Effector CD8-positive, alpha-beta T cell (primary cell): Measurements from ENCODE around the gene SRSF4.
"Not testable (repeated sequence)": the region's sequence is repeated elsewhere in the genome, so short reads cannot be mapped to it uniquely, and the experiment has no call there.

ENCODE experiments used
- DNase-seq: peaks from one replicate; lab custom pipeline; 2025; lab: John Stamatoyannopoulos, UW

The SRSF4 gene

DNA sequence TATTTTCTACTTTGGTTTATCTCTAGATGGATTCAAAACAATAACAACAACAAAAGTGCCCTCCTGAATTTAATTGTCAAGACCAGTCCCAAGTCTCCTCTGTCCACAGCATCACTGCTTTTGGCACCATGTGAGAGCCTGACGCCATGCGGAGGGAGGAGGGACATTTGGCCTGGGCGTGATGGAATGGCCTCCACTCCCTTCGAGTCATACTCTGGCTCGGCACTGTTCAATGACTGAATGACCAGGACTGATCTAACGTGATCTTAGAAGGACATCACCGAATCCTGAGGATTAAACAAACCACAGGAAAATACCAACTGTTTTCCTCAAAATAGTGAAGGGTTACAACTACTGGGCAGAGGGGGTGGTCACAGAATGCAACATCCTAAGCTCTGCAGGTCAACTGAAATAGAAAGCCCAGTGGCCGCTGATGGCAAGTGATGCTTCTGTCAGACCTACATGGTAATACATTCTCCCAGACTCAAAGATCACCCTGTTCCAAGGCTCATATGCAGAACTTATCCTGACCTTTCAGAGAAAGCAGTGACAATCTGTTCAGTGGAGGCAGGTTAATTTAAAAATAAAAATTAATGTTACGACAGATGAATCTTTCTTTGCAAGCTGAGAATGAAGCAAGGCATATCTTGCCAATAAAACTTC, 19.1 kb downstream of the SRSF4 start:
- DNase-seq: no peak

GRCh38 chr1:29162025-29162424, 19.7 kb downstream of the SRSF4 start:
- no peak for DNase-seq

DNA sequence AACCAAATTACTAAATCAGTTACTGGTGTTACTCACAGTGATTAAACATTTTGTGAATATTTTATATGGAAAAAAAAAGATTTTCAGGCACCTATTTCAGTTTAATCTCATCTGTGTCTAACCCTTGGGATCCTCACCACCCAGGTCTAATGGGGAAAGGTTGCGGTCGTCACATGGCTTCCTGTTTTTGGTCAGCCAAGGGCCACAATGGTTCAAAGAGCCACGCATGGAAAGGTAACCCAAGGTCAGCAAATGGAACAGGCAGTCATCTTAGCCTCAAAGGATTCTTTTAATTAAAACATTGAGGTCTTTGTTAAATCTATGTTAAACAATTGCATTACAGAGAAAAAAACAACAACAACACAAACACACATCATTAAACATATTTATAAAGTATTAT, 21.9 kb downstream of the SRSF4 start:
- DNase-seq: no peak

- DNase-seq: no peak
Measured at GRCh38 chr1:29157269-29157601, 24.5 kb downstream of the SRSF4 start.

DNA sequence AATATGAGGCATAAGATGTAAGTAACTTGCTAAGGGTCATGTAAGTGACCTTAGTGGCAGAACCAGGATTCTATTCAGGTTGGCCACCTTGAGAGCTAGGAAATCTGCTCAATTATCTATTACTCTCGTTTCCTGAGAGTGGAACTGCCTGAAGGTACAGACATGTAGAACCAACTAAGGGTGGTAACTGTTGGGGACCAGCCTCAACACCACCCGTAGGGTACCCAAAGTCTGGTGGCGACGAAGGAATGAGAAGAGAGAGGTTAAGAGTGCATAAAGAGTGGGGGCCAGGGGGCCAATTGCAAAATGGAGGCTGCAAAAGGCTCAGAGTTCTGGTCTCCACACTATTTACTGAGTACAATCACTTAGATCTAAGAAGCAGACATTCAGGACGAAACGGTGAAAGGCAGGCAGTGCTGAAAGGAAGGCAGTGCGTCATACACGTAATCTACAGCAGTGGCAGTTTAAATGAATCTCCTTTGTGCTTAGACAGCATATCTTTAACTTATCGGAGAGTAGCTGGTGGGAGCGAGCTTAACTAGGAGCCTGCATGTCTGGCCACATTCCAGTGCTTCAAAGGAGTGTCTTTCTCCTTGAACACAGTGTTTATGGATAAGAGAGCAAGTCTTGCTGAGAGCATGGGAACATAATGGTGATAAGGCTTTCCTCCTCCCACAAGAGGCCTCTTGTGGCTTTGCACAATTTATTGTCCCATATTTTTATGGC, 25.0 kb downstream of the SRSF4 start:
- DNase-seq: no peak

DNA sequence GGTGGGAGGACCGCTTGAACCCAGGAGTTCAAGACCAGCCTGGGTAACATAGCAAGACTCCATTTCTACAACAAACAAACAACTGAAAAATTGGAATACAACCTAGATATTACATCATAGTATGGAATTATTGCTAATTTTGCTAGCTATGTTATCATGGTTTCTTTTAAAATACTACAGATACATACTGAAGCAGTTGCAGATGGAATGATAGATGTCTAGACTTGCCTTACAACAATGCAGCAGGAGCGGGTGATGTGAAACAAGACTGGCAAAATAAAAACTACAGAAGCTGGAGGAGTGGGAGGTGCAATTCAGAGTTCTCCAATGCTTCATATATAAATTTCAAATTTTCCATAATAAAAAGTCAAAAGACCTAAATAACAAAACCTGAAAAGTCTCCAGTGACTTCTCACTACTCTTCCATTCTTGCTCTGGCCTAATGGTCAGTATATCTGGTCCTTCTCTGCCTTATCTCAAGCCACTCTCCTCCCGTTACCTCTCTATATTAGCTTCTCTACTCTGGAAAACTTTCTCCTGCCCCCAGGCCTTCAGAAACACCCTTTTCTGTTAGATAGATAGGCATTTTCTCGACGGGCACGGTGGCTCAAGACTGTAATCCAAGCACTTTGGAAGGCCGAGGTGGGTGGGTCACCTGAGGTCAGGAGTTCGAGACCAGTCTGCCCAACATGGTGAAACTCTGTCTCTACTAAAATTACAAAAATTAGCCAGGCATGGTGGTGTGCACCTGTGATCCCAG, 29.5 kb downstream of the SRSF4 start:
- no peak for DNase-seq

DNA sequence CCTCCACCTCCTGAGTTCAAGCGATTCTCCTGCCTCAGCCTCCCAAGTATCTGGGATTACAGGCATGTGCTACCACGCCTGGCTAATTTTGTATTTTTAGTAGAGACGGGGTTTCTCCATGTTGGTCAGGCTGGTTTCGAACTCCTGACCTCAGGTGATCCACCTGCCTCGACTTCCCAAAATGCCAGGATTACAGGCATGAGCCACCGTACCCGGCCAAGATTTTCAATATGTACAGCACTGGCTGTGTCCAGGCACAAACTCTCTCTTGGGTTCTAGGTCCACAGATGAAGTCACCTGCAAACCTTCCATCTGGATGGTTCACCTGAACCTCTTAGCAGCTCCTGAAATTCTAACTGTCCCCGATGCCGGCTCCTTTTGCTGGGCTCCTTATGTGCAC, 31.4 kb downstream of the SRSF4 start:
- DNase-seq: not testable (repeated sequence)

DNA sequence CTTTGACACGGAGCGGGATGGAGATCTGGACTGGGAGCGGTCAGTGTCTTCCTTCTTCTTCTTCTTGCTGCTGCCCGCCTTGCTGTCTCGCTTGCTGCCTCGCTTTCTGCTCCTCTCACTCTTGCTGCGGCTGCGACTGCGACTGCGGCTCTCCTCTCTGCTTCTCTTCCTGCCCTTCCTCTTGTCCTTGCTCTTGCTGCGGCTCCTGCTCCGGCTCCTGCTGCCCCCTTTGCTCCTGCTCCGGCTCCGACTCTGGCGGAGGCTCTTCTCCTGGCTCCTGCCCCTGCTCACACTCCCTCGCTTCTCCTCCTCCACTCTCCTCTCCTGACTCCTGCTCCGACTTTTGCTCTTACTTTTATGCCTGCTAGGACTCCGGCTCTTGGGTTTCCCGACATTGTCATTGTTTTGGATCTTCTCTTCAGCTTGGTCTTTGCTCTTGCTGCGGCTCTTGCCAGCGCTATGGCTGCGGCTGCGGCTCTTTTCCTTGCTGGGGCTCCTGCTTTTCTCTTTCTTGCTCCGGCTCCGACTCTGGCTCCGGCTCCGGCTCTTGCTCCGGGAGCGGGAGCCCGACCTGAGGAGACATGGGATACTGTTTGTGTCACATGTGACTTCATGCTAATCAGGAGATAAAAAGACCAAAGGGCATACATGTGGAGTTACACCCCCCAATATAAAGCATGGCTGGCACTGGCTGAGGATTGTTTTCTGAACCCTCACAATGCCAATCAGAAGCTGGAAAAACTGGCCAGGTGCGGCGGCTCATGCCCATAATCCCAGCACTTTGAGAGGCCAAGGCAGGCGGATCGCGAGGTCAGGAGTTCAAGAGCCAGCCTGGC, 32.8 kb downstream of the SRSF4 start:
- DNase-seq: no peak

GRCh38 chr1:29145739-29146437, 35.8 kb downstream of the SRSF4 start:
- DNase-seq: no peak

- no peak for DNase-seq
Measured at GRCh38 chr1:29144178-29144577, 37.5 kb downstream of the SRSF4 start.

GRCh38 chr1:29142714-29143113, 39.0 kb downstream of the SRSF4 start:
- DNase-seq: no peak

DNA sequence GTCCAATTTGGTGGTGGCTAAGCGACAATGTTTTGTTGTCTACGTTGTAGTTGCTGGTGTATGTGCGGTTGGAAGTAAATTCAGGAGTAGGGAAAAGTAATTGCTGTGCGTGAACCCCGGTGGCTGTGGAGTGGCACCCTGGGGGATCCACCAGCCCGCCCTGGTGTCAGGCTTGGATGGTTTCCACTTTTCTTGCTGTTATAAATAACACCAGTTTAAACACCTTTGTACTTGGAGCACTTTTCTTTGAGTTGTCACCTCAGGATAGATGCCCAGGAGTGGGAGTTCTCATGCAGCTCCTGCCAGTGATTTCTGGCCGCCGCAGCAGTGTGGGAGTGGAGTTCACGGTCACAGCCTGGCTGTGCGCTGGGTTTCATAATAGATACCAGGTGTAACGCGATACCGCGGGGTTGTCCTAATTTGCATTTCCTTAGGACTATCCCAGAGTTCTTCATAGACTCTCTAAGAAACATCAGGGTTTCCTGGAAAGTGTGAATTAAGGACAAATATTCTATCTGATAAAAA, 45.2 kb downstream of the SRSF4 start:
- DNase-seq: no peak

DNA sequence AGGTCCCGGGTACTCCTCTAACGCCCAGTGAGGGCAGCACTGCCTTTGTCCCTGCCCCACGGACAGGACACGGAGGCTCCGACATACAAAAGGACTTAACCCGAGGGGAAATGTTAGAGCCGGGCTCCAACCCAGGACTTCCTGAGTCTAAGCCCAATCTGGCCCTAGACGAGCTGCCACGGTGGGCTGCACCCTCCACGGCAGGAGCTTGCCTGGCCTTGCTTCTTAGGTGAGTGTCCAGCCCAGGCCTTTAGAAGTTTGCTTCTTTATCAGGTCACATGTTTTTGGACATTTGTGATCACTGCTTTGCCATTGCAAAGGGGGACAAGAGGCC, 47.0 kb downstream of the SRSF4 start:
- DNase-seq: no peak

GRCh38 chr1:29133861-29134694, 47.6 kb downstream of the SRSF4 start:
- DNase-seq: no peak

- not testable (repeated sequence) for DNase-seq
Measured at GRCh38 chr1:29131056-29131455, 50.6 kb downstream of the SRSF4 start.

GRCh38 chr1:29129916-29130315, 51.8 kb downstream of the SRSF4 start:
- DNase-seq: no peak

DNA sequence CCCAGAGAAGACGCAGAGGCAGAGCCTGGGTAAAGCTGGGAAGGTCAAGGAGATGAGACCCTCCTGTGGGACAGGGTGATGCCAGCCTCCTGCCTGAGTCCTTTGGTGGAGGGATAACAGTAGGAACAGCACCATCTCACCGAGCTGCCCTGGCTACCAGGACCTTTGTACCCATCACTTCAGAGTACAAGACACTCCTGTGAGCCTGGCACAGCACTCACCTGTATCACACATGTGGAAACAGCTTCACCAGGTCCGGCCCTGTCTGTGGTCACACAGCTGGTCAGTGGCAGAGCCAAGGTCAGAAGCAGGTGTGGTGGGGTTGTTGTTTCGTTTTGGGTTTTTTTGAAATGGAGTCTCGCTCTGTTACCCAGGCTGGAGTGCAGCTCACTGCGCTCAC, 53.0 kb downstream of the SRSF4 start:
- DNase-seq: no peak

DNA sequence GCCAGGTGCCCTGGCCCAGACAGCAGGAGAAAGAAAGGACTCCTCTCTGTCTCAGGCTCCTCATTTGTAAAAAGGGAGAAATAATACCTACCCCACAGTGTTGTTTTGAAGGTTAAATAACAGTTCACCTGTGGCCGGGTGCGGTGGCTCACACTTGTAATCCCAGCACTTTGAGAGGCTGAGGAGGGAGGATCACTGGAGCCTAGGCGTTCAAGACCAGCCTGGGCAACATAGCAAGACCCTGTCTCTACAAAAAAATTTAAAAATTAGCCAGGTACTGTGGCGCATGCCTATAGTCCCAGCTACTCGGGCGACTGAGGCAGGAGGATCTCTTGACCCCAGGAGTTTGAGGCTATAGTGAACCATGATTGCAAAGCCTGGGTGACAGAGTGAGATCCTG, 55.5 kb downstream of the SRSF4 start:
- no peak for DNase-seq

GRCh38 chr1:29125788-29126187, 55.9 kb downstream of the SRSF4 start:
- DNase-seq: no peak

DNA sequence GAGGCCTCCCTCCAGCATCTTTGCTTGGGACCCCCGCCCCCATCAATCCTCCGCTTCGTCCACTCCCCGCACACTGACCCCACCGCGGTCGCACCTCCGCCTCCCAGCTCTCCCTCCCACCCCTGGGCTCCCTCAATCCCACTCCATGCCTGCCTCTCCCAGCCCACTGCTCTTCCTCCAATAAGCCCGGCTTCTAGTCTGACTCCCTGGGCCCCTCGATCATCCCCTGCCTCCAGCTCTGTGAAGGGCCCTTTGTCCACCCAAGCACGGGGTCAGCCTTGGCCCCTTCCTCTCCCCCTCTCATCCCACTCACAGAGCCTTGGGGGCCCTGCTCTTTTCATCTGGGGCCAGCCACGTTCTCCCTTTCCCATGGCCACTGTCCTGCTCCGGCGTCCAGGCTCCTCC, 56.5 kb downstream of the SRSF4 start:
- DNase-seq: no peak
